OCI-LY7 (cell line): ENCODE results near the gene TIMM10.

ENCODE experiments used
- CTCF ChIP-seq: fragments of 200-600 bp; sonication (generic); conservative IDR thresholded peaks from 2 replicates; pipeline ENCODE4 v1.5.1; 2014; ENCODE audit warnings: mild to moderate bottlenecking, antibody characterized with exemption, low read length, moderate library complexity, mixed read lengths
- EZH2phosphoT487 ChIP-seq: fragments of 200-600 bp; sonication (generic); IDR thresholded peaks from 2 replicates; pipeline ENCODE4 v1.6.1; 2018; ENCODE audit warnings: low read depth, borderline replicate concordance, mild to moderate bottlenecking, mixed run types, antibody characterized with exemption, low read length, moderate library complexity, mixed read lengths

GRCh38 chr11:57546451-57546850 is 15.9 kb upstream of the TIMM10 start:
- TF ChIP-seq CTCF (no peak), EZH2phosphoT487 (no peak)
